Jurkat, Clone E6-1 (cell line): ENCODE measurements around the gene SST.
A peak's percentile ranks its signal among the peaks of the same experiment; 100 is the strongest.
"Not testable (repeated sequence)": the region's sequence is repeated elsewhere in the genome, so short reads cannot be mapped to it uniquely, and the experiment has no call there.

Source experiments
- DNase-seq: peaks from one replicate; pipeline ENCODE4 v3.0.0-alpha.2; 2011; ENCODE audit warnings: low read depth, low spot score
- H3K4me3 ChIP-seq: 2 replicates; pipeline ENCODE4 v1.5.1; 2011; ENCODE audit warnings: mild to moderate bottlenecking, low read length, control low read depth, moderate library complexity

SST gene

GRCh38 chr3:187686621-187687273, 16.6 kb upstream of the SST start:
- no peak overlapping the region for H3K4me3 ChIP-seq
- no peak for DNase-seq

- H3K4me3 ChIP-seq: no peak overlapping the region
- no peak for DNase-seq
These were observed 15.8 kb upstream of the SST start for GRCh38 chr3:187685948-187686347.

- no peak overlapping the region for H3K4me3 ChIP-seq
- DNase-seq: peak; percentile 8
These were observed 14.7 kb upstream of the SST start for GRCh38 chr3:187684880-187685279.

GRCh38 chr3:187684444-187684843, 14.2 kb upstream of the SST start:
- no peak for DNase-seq
- no peak overlapping the region for H3K4me3 ChIP-seq

GRCh38 chr3:187681756-187682155, 11.6 kb upstream of the SST start:
- DNase-seq: not testable (repeated sequence)

GRCh38 chr3:187679638-187680396, 9.6 kb upstream of the SST start:
- no peak overlapping the region for H3K4me3 ChIP-seq

More at GRCh38 chr3:187681756-187682155, 11.6 kb upstream of the SST start:
- not testable (repeated sequence) for H3K4me3 ChIP-seq

GRCh38 chr3:187678726-187679268, 8.6 kb upstream of the SST start:
- DNase-seq: peak; percentile 42

More at GRCh38 chr3:187679638-187680396, 9.6 kb upstream of the SST start:
- peak; percentile 33 for DNase-seq

GRCh38 chr3:187677604-187678003, 7.4 kb upstream of the SST start:
- no peak overlapping the region for H3K4me3 ChIP-seq
- no peak for DNase-seq

More at GRCh38 chr3:187678726-187679268, 8.6 kb upstream of the SST start:
- no peak overlapping the region for H3K4me3 ChIP-seq

- no peak for DNase-seq
- H3K4me3 ChIP-seq: no peak overlapping the region
These were observed 2.8 kb upstream of the SST start for GRCh38 chr3:187673012-187673411.

- H3K4me3 ChIP-seq: no peak overlapping the region
- DNase-seq: no peak
These were observed 2.7 kb downstream of the SST start for GRCh38 chr3:187667526-187667925.

GRCh38 chr3:187665764-187666402, 4.3 kb downstream of the SST start:
- no peak for DNase-seq

GRCh38 chr3:187665010-187665409, 5.2 kb downstream of the SST start:
- no peak overlapping the region for H3K4me3 ChIP-seq
- no peak for DNase-seq

More at GRCh38 chr3:187665764-187666402, 4.3 kb downstream of the SST start:
- no peak overlapping the region for H3K4me3 ChIP-seq

GRCh38 chr3:187662848-187663409, 7.3 kb downstream of the SST start:
- no peak for DNase-seq
- no peak overlapping the region for H3K4me3 ChIP-seq

GRCh38 chr3:187661267-187661666, 8.9 kb downstream of the SST start:
- H3K4me3 ChIP-seq: no peak overlapping the region
- no peak for DNase-seq

GRCh38 chr3:187651282-187651681, 18.9 kb downstream of the SST start:
- DNase-seq: no peak
- no peak overlapping the region for H3K4me3 ChIP-seq

- H3K4me3 ChIP-seq: no peak overlapping the region
- DNase-seq: no peak
These were observed 22.0 kb downstream of the SST start for GRCh38 chr3:187648177-187648576.

GRCh38 chr3:187646906-187647660, 23.1 kb downstream of the SST start:
- no peak for DNase-seq
- no peak overlapping the region for H3K4me3 ChIP-seq

GRCh38 chr3:187645379-187645778, 24.8 kb downstream of the SST start:
- H3K4me3 ChIP-seq: not testable (repeated sequence)

GRCh38 chr3:187642861-187643260, 27.3 kb downstream of the SST start:
- DNase-seq: no peak
- H3K4me3 ChIP-seq: no peak overlapping the region

More at GRCh38 chr3:187645379-187645778, 24.8 kb downstream of the SST start:
- DNase-seq: not testable (repeated sequence)
